Measurements from ENCODE around the gene PID1.

PID1 gene

GRCh38 chr2:229252996-229253395 is 18.1 kb downstream of the PID1 start:
- no peak for DNase-seq (ENCODE audit: low read depth)
- TF ChIP-seq CTCF (IDR thresholded peaks at IDR 0.05; ENCODE audit: low read length, missing control alignments), result no peak
- no peak overlapping the region for H3K4me3 ChIP-seq (replicated peaks; ENCODE audit: low read depth, low read length)

GRCh38 chr2:229252280-229252679 is 18.8 kb downstream of the PID1 start:
- H3K4me3 ChIP-seq (replicated peaks; ENCODE audit: low read depth, low read length), result no peak overlapping the region
- no peak for TF ChIP-seq CTCF (IDR thresholded peaks at IDR 0.05; ENCODE audit: low read length, missing control alignments)
- DNase-seq (ENCODE audit: low read depth), result no peak

GRCh38 chr2:229249536-229249935 is 21.6 kb downstream of the PID1 start:
- no peak for TF ChIP-seq CTCF (IDR thresholded peaks at IDR 0.05; ENCODE audit: low read length, missing control alignments)
- no peak overlapping the region for H3K4me3 ChIP-seq (replicated peaks; ENCODE audit: low read depth, low read length)
- DNase-seq (ENCODE audit: low read depth), result no peak

- no peak for DNase-seq (ENCODE audit: low read depth)
- TF ChIP-seq CTCF (IDR thresholded peaks at IDR 0.05; ENCODE audit: low read length, missing control alignments), result no peak
Observed at GRCh38 chr2:229246334-229246733, 24.8 kb downstream of the PID1 start.

GRCh38 chr2:229244975-229245374 is 26.1 kb downstream of the PID1 start:
- no peak overlapping the region for H3K4me3 ChIP-seq (replicated peaks; ENCODE audit: low read depth, low read length)
- peak; percentile 33 for DNase-seq (ENCODE audit: low read depth)
- TF ChIP-seq CTCF (IDR thresholded peaks at IDR 0.05; ENCODE audit: low read length, missing control alignments), result no peak

More at GRCh38 chr2:229246334-229246733, 24.8 kb downstream of the PID1 start:
- no peak overlapping the region for H3K4me3 ChIP-seq (replicated peaks; ENCODE audit: low read depth, low read length)

GRCh38 chr2:229243890-229244560 is 27.1 kb downstream of the PID1 start:
- DNase-seq (ENCODE audit: low read depth), result no peak
- H3K4me3 ChIP-seq (replicated peaks; ENCODE audit: low read depth, low read length), result no peak overlapping the region
- TF ChIP-seq CTCF (IDR thresholded peaks at IDR 0.05; ENCODE audit: low read length, missing control alignments), result no peak

- no peak for DNase-seq (ENCODE audit: low read depth)
- H3K4me3 ChIP-seq (replicated peaks; ENCODE audit: low read depth, low read length), result no peak overlapping the region
- no peak for TF ChIP-seq CTCF (IDR thresholded peaks at IDR 0.05; ENCODE audit: low read length, missing control alignments)
Observed at GRCh38 chr2:229240984-229241491, 30.0 kb downstream of the PID1 start.

Measured in fibroblast of pulmonary artery (primary cell).